HCT116 (cell line): ENCODE results near the gene LRRFIP1. TPM values are rescaled to one million over a fixed set of nuclear protein-coding genes. Genes with fewer than 3 reads are reported as not detected.

Experiments used
- ATAC-seq: fragments of 200-7000 bp; cut with Tn5 transposase; 2 replicates; pipeline ENCODE4 v1.9.1; 2020; ENCODE audit warnings: mild to moderate bottlenecking, moderate library complexity
- BruUV-seq: library from RNA; stranded (reverse); fragments of 400-500 nt; replicated peaks from 2 replicates; lab custom pipeline; 2021; lab: Mats Ljungman, UMichigan
- CTCF ChIA-PET: fragments of 300-600 bp; sonication (Branson Sonifier 250); formaldehyde crosslinking; loops from one replicate; lab custom pipeline; 2021; ENCODE audit warnings: antibody characterized with exemption; lab: Charles Lee
- POLR2A ChIA-PET: fragments of 300-600, 350-600 bp; sonication (Branson Sonifier 250); formaldehyde crosslinking; loops from one replicate; lab custom pipeline; 2021; ENCODE audit warnings: antibody characterized with exemption; lab: Charles Lee
- RAD21 ChIA-PET, 2 experiments: fragments of 300-600 bp; sonication (Branson Sonifier 250); formaldehyde crosslinking; loops; one replicate each; lab custom pipeline; 2023; ENCODE audit warnings: low total read pairs in 2 of 2; ENCODE audit not compliant: uncharacterized antibody in 2 of 2, unreplicated experiment in 2 of 2, low non-redundant PET in 1 of 2; lab: Charles Lee
- DNase-seq: peaks from one replicate; pipeline ENCODE4 v3.0.0-alpha.2; 2010; ENCODE audit warnings: low read depth, low spot score
- H2AFZ ChIP-seq: fragments of 200-600 bp; shearing (Covaris generic), sonication (generic); 2 replicates; pipeline ENCODE4 v1.6.1; 2017; ENCODE audit warnings: low read depth, mixed run types, mixed read lengths, antibody characterized with exemption, low read length; ENCODE audit not compliant: poor library complexity, severe bottlenecking
- H3K27ac ChIP-seq: 2 replicates; pipeline ENCODE4 v1.5.1; 2012; ENCODE audit warnings: low read depth, low read length
- H3K27me3 ChIP-seq: fragments of 200-600 bp; sonication (generic); 2 replicates; pipeline ENCODE4 v1.6.1; 2016; ENCODE audit warnings: mixed run types, low read length, mixed read lengths; ENCODE audit not compliant: insufficient read depth
- H3K36me3 ChIP-seq, 2 experiments: fragments of 200-500 bp in 1 of 2; fragments of 200-600 bp in 1 of 2; sonication (Bioruptor generic) in 1 of 2; sonication (generic) in 1 of 2; 2 replicates each; pipeline versions ENCODE4 v1.5.1 to v1.6.1; 2014 to 2016; ENCODE audit warnings: low read length in 2 of 2, inconsistent platforms in 1 of 2, mixed read lengths in 1 of 2, mixed run types in 1 of 2; ENCODE audit not compliant: insufficient read depth in 2 of 2, control insufficient read depth in 1 of 2
- H3K4me1 ChIP-seq, 2 experiments: fragments of 200-600 bp in 1 of 2; sonication (generic) in 1 of 2; 2 replicates each; pipeline versions ENCODE4 v1.5.1 to v1.6.1; 2012 to 2017; ENCODE audit warnings: low read length in 2 of 2, inconsistent platforms in 1 of 2, mild to moderate bottlenecking in 1 of 2, mixed read lengths in 1 of 2, mixed run types in 1 of 2, moderate library complexity in 1 of 2; ENCODE audit not compliant: insufficient read depth in 2 of 2, control insufficient read depth in 1 of 2
- H3K4me2 ChIP-seq: fragments of 200-600 bp; sonication (generic); 2 replicates; pipeline ENCODE4 v1.6.1; 2017; ENCODE audit warnings: mixed run types, low read length, mixed read lengths
- H3K4me3 ChIP-seq, 2 experiments: fragments of 200-600 bp in 1 of 2; sonication (generic) in 1 of 2; replicated peaks in 1 of 2; 2 replicates each; pipeline ENCODE4 v1.5.1; 2011 to 2016; ENCODE audit warnings: low read length in 2 of 2, control low read depth in 1 of 2, low read depth in 1 of 2, mild to moderate bottlenecking in 1 of 2, mixed read lengths in 1 of 2, mixed run types in 1 of 2
- H3K79me2 ChIP-seq: fragments of 200-600 bp; sonication (generic); 2 replicates; pipeline ENCODE4 v1.6.1; 2017; ENCODE audit warnings: mild to moderate bottlenecking, mixed run types, low read length, moderate library complexity, mixed read lengths; ENCODE audit not compliant: insufficient read depth
- H3K9ac ChIP-seq: fragments of 200-600 bp; sonication (generic); 2 replicates; pipeline ENCODE4 v1.6.1; 2016; ENCODE audit warnings: low read length, mixed read lengths
- H3K9me2 ChIP-seq: fragments of 200-600 bp; sonication (generic), shearing (Covaris generic); 2 replicates; pipeline ENCODE4 v1.6.1; 2017; ENCODE audit warnings: mixed run types, mild to moderate bottlenecking, moderate library complexity; ENCODE audit not compliant: insufficient read depth
- H3K9me3 ChIP-seq, 2 experiments: fragments of 200-500 bp in 1 of 2; fragments of 200-600 bp in 1 of 2; sonication (Bioruptor generic) in 1 of 2; sonication (generic) in 1 of 2; 2 replicates each; pipeline ENCODE4 v1.6.1; 2014 to 2017; ENCODE audit warnings: low read length in 2 of 2, mixed read lengths in 2 of 2, inconsistent platforms in 1 of 2, low read depth in 1 of 2, mild to moderate bottlenecking in 1 of 2, mixed run types in 1 of 2, moderate library complexity in 1 of 2; ENCODE audit not compliant: control insufficient read depth in 1 of 2, insufficient read depth in 1 of 2
- H4K20me1 ChIP-seq: fragments of 200-600 bp; sonication (generic), shearing (Covaris generic); 2 replicates; pipeline ENCODE4 v1.6.1; 2017; ENCODE audit warnings: mixed run types, mild to moderate bottlenecking, moderate library complexity; ENCODE audit not compliant: insufficient read depth
- ATF3 ChIP-seq: IDR thresholded peaks from 2 replicates; pipeline ENCODE4 v1.6.1; 2012
- CBX3 ChIP-seq: IDR thresholded peaks from 2 replicates; pipeline ENCODE4 v1.6.1; 2012; ENCODE audit warnings: low read depth
- CTCF ChIP-seq, 3 experiments: fragments of 200-600 bp in 1 of 3; sonication (generic) in 1 of 3; IDR thresholded peaks in 2 of 3; conservative IDR thresholded peaks in 1 of 3; 2 replicates each; pipeline ENCODE4 v1.5.1; 2012 to 2017; ENCODE audit warnings: low read depth in 2 of 3, low read length in 2 of 3, antibody characterized with exemption in 1 of 3, borderline replicate concordance in 1 of 3, control low read depth in 1 of 3, mild to moderate bottlenecking in 1 of 3, mixed read lengths in 1 of 3, mixed run types in 1 of 3, moderate library complexity in 1 of 3; ENCODE audit not compliant: insufficient read depth in 1 of 3
- EGR1 ChIP-seq: IDR thresholded peaks from 2 replicates; pipeline ENCODE4 v1.6.1; 2012; ENCODE audit warnings: low read depth
- EZH2 ChIP-seq: fragments of 200-600 bp; sonication (generic); IDR thresholded peaks from 2 replicates; pipeline ENCODE4 v1.6.1; 2017; ENCODE audit warnings: antibody characterized with exemption, mixed run types
- EZH2phosphoT487 ChIP-seq: fragments of 200-600 bp; IDR thresholded peaks from 2 replicates; pipeline ENCODE4 v1.6.1; 2018; ENCODE audit warnings: antibody characterized with exemption, borderline replicate concordance
- FOSL1 ChIP-seq: IDR thresholded peaks from 2 replicates; pipeline ENCODE4 v1.6.1; 2012; ENCODE audit warnings: low read depth
- JUND ChIP-seq: IDR thresholded peaks from 2 replicates; pipeline ENCODE4 v1.6.1; 2012
- MAX ChIP-seq: IDR thresholded peaks from 2 replicates; pipeline ENCODE4 v1.6.1; 2012
- POLR2A ChIP-seq: IDR thresholded peaks from 2 replicates; pipeline ENCODE4 v1.7.0; 2011; ENCODE audit warnings: borderline replicate concordance; ENCODE audit not compliant: insufficient read depth, insufficient read length; ENCODE audit errors: extremely low read depth
- RAD21 ChIP-seq: IDR thresholded peaks from 2 replicates; pipeline ENCODE4 v1.6.1; 2012; ENCODE audit warnings: low read depth, mild to moderate bottlenecking
- SIN3A ChIP-seq: IDR thresholded peaks from 2 replicates; pipeline ENCODE4 v1.6.1; 2012; ENCODE audit warnings: low read depth
- SP1 ChIP-seq: IDR thresholded peaks from 2 replicates; pipeline ENCODE4 v1.6.1; 2012; ENCODE audit warnings: low read depth
- SRF ChIP-seq: IDR thresholded peaks from 2 replicates; pipeline ENCODE4 v1.6.1; 2012; ENCODE audit warnings: low read depth
- TCF7L2 ChIP-seq: IDR thresholded peaks from 2 replicates; pipeline ENCODE4 v1.7.0; 2011; ENCODE audit warnings: borderline replicate concordance, inconsistent platforms; ENCODE audit not compliant: insufficient read depth, insufficient read length; ENCODE audit errors: extremely low read depth
- YY1 ChIP-seq: IDR thresholded peaks from 2 replicates; pipeline ENCODE4 v1.6.1; 2011; ENCODE audit warnings: low read length, low read depth, moderate library complexity, mild to moderate bottlenecking; ENCODE audit not compliant: insufficient replicate concordance; ENCODE audit errors: extremely low read depth
- ZBTB33 ChIP-seq: IDR thresholded peaks from 2 replicates; pipeline ENCODE4 v1.6.1; 2011; ENCODE audit warnings: mild to moderate bottlenecking, low read length, moderate library complexity; ENCODE audit not compliant: insufficient replicate concordance; ENCODE audit errors: extremely low read depth
- ZFX ChIP-seq: fragments of 450-650 bp; IDR thresholded peaks from 2 replicates; pipeline ENCODE4 v1.6.1; 2017
- ZNF274 ChIP-seq: fragments of 200-500 bp; sonication (Bioruptor generic); IDR thresholded peaks from 2 replicates; pipeline ENCODE4 v1.6.1; 2014; ENCODE audit warnings: mild to moderate bottlenecking, low read depth, low read length, inconsistent platforms
- intact Hi-C: fragments of 100-400 bp; cut with micrococcal nuclease; formaldehyde crosslinking; loops from 2 replicates; pipeline ENCODE4 v1.10.0; 2022
- total RNA-seq: library from RNA; stranded (reverse); gene quantifications from one replicate; pipeline ENCODE4 v1.2.1, GENCODE V29; 2021; ENCODE audit not compliant: unreplicated experiment

The LRRFIP1 gene
- total RNA-seq, 1 experiment from 2014 or later: 76.9 TPM

GRCh38 chr2:237603718-237604362 lies 23.5 kb upstream of the LRRFIP1 start:
- BruUV-seq: no TSS peak
- H3K4me3 ChIP-seq: no peak overlapping the region
- intact Hi-C loops: no loop called here
- no peaks in the 10 kb centered on the region for H4K20me1 ChIP-seq
- DNase-seq: no peak
- H3K9me2 ChIP-seq: no peaks in the 10 kb centered on the region
- TF ChIP-seq EZH2 (no peak), MAX (no peak), TCF7L2 (no peak), SIN3A (no peak), ZBTB33 (no peak), ATF3 (no peak), POLR2A (no peak), ZNF274 (no peak), EGR1 (no peak), YY1 (no peak), ZFX (no peak), FOSL1 (no peak), RAD21 (no peak), JUND (no peak), CBX3 (no peak), SP1 (no peak), EZH2phosphoT487 (no peak), CTCF (IDR thresholded peaks at IDR 0.05 in 2 of 3, conservative IDR thresholded peaks at IDR 0.05 in 1 of 3; ENCODE audit: borderline replicate concordance in 1 of 3, insufficient read depth in 1 of 3, low read depth in 2 of 3, low read length in 2 of 3) (no peak), SRF (no peak)
- H3K36me3 ChIP-seq: no peaks in the 10 kb centered on the region
- H3K4me2 ChIP-seq: no peak overlapping the region
- ChIA-PET CTCF (interaction anchor here (0.8 kb wide), 1 partner anchor 32 kb away, joined by 5 read pairs; no protein-coding TSS in a partner anchor), POLR2A (no interaction called here), RAD21 (no interaction called here)
- H3K9me3 ChIP-seq: no peaks in the 10 kb centered on the region
- H3K27ac ChIP-seq: no peak overlapping the region
- H3K4me1 ChIP-seq: no peaks in the 10 kb centered on the region
- no peak overlapping the region for H3K9ac ChIP-seq
- no peak for ATAC-seq
- no peak overlapping the region for H2AFZ ChIP-seq
- no peaks in the 10 kb centered on the region for H3K79me2 ChIP-seq
- H3K27me3 ChIP-seq: no peaks in the 10 kb centered on the region
